SK-MEL-5 (cell line): ENCODE measurements around the gene ALKBH8. TPM values are rescaled to one million over a fixed set of nuclear protein-coding genes. Genes with fewer than 3 reads are reported as not detected.
A peak's percentile ranks its signal among the peaks of the same experiment; 100 is the strongest.

ENCODE experiments used
- DNase-seq: peaks from one replicate; pipeline ENCODE4 v3.0.0-alpha.2; 2016; ENCODE audit warnings: low read depth, low spot score
- in situ Hi-C: cut with HindIII; loops from 2 replicates; pipeline ENCODE4 v1.10.0; 2016; ENCODE audit warnings: low sequenced_read_pairs, high pct_unique_total_duplicates, low pct_unique_long_range_greater_than_20kb
- polyA plus RNA-seq, 2 experiments: library from polyadenylated mRNA; depleted of rRNA; stranded (reverse); fragments of >200 nt; gene quantifications; 2 replicates each; pipeline ENCODE4 v1.2.3, GENCODE V29; 2015
- total RNA-seq: library from RNA; depleted of rRNA; stranded (reverse); fragments of >200 nt; shearing (Covaris generic); gene quantifications from 2 replicates; pipeline ENCODE4 v1.2.3, GENCODE V29; 2014; rRNA removed

The ALKBH8 gene
- 5.9 and 7.1 TPM in 2 replicates for total RNA-seq
- 5.6 and 7.0 TPM in 2 replicates for polyA plus RNA-seq (2015; cell fraction: cytosol; rRNA removed)
- 11.3 and 13.1 TPM in 2 replicates for polyA plus RNA-seq (2015; cell fraction: nucleus; rRNA removed)

GRCh38 chr11:107565219-107565937 lies at the start of gene ALKBH8:
ALKBH8 (minus strand) TSS chr11:107565735; CDS start chr11:107560893, 4,842 bp downstream.
- in situ Hi-C loops, result no loop called here
- DNase-seq, result peak; percentile 65

- in situ Hi-C loops, result no loop called here
- DNase-seq, result no peak
Measured at GRCh38 chr11:107612445-107612844, 46.9 kb upstream of the ALKBH8 start.

GRCh38 chr11:107609400-107610218 lies 44.1 kb upstream of the ALKBH8 start:
- DNase-seq, result no peak
- in situ Hi-C loops, result no loop called here

GRCh38 chr11:107608809-107609208 lies 43.3 kb upstream of the ALKBH8 start:
- DNase-seq, result no peak
- in situ Hi-C loops, result no loop called here

GRCh38 chr11:107606141-107606540 lies 40.6 kb upstream of the ALKBH8 start:
- no peak for DNase-seq
- in situ Hi-C loops, result no loop called here

- in situ Hi-C loops, result no loop called here
Measured at GRCh38 chr11:107605061-107606006, 39.8 kb upstream of the ALKBH8 start.

GRCh38 chr11:107598225-107599139 lies 32.9 kb upstream of the ALKBH8 start:
- in situ Hi-C loops, result no loop called here
- peak; percentile 57 for DNase-seq

More at GRCh38 chr11:107605061-107606006, 39.8 kb upstream of the ALKBH8 start:
- no peak for DNase-seq

GRCh38 chr11:107594736-107595135 lies 29.2 kb upstream of the ALKBH8 start:
- in situ Hi-C loops, result no loop called here
- no peak for DNase-seq

GRCh38 chr11:107593951-107594350 lies 28.4 kb upstream of the ALKBH8 start:
- peak; percentile 7 for DNase-seq
- in situ Hi-C loops, result no loop called here

- in situ Hi-C loops, result no loop called here
- DNase-seq, result no peak
Measured at GRCh38 chr11:107592813-107593212, 27.3 kb upstream of the ALKBH8 start.

- in situ Hi-C loops, result no loop called here
- DNase-seq, result no peak
Measured at GRCh38 chr11:107592231-107592590, 26.7 kb upstream of the ALKBH8 start.

- in situ Hi-C loops, result no loop called here
- DNase-seq, result no peak
Measured at GRCh38 chr11:107591378-107592230, 26.1 kb upstream of the ALKBH8 start.

GRCh38 chr11:107590460-107591377 lies 25.2 kb upstream of the ALKBH8 start, which contains the start of gene ELMOD1:
ELMOD1 (plus strand) TSS chr11:107591147; CDS start chr11:107618190, 27,043 bp downstream.
- in situ Hi-C loops, result no loop called here

GRCh38 chr11:107587306-107587979 lies 21.9 kb upstream of the ALKBH8 start:
- DNase-seq, result no peak
- in situ Hi-C loops, result no loop called here

More at GRCh38 chr11:107590460-107591377, 25.2 kb upstream of the ALKBH8 start, which contains the start of gene ELMOD1:
- peak; percentile 28 for DNase-seq
